AG09319 (cell line): ENCODE measurements around the gene SMDT1.
"Not testable (repeated sequence)": the region's sequence is repeated elsewhere in the genome, so short reads cannot be mapped to it uniquely, and the experiment has no call there.

ENCODE experiments used
- DNase-seq: peaks from one replicate; pipeline ENCODE4 v3.0.0-alpha.2; 2010; ENCODE audit warnings: low read depth; ENCODE audit errors: extremely low read depth
- CTCF ChIP-seq: IDR thresholded peaks from 2 replicates; pipeline ENCODE4 v1.5.1; 2011; ENCODE audit warnings: low read depth, mild to moderate bottlenecking, inconsistent platforms, low read length, moderate library complexity

SMDT1 gene

DNA sequence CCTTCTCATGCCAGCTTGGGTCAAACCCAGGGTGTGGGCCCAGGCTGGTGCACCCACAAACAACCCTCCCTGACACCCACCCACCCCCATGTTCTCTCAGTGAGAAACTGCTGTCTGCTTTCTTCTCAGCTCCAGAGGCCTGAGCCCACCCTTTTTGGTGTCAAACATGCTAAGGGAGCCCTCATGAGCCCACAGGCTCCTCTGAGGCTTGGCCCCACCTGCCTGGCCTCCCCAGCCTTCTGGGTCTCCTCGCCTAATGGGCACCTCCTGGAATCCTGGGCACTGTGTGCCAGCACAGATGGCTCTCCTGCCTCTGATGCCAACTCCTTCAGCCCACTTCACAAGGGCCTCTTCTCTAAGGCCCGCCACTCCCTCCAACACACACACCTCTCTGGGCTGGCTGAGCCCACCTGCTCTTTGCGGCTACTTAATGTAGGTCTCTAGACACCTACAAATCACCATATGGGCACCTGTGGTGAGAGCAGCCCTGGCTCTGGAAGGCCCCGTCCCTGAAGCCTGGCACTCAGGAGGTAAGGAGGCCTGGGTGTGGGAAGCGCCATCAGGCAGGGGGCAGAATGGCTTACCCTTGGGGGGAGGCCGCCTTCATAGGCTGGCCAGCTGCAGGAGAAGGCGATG lies 13.3 kb upstream of the SMDT1 start:
- DNase-seq, result no peak
- no peak for TF ChIP-seq CTCF

GRCh38 chr22:42066937-42067336 lies 12.6 kb upstream of the SMDT1 start:
- DNase-seq, result no peak
- no peak for TF ChIP-seq CTCF

DNA sequence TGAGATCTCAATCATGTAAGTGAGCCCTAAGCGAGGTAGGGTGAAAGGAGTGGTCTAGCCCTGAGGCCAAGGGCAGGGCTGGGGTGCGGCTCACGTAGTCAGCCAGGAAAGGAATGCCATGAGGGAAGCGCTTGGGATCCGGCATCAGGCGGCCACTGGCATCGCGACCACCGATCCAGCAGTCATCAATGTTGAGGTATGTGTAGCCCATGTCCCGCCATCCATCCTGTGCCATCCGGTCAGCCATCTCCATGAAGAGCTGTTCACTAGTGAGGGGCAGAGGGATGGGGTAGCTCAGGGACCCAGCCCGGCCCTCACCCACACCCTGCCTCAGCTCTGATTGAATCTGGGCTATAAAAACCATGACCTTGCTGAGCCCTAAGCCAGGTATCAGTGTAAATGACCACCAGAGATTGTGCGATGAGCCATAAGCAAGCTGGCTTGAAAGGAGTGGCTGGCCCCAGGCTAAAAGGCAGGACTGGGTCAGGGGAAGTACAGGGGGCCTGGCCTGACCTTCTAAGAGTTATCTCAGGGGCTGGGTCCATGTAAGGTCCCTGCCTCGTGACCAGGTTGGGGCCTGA lies 11.7 kb upstream of the SMDT1 start:
- no peak for TF ChIP-seq CTCF
- DNase-seq, result no peak

DNA sequence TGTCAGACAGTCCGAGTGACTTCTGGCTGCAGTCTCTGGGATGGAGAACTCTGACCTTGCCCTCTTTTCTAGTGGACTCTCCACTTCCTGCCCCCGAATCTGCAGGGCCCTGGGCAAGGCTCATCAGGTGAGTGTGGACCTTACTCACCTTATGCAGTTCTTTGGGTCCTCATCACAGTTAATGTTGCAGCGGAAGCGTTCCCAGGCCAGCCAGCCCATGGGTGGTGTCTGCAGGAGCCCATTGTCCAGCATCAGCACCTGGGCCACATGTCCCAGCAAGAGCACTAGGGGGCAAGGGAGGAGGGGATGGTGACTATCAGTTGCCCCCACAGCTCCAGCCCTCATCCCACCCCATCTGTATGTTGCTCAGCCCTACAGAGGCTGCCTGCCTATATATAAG lies 11.2 kb upstream of the SMDT1 start:
- no peak for TF ChIP-seq CTCF
- no peak for DNase-seq

GRCh38 chr22:42069801-42070516 lies 9.5 kb upstream of the SMDT1 start:
- no peak for TF ChIP-seq CTCF
- DNase-seq, result no peak

- TF ChIP-seq CTCF, result no peak
These were observed 8.7 kb upstream of the SMDT1 start, which contains the start of gene NAGA for GRCh38 chr22:42070517-42071422. TSS of gene NAGA (minus strand) at chr22:42070812. CDS start at chr22:42070297, 515 bp downstream.

GRCh38 chr22:42071508-42071907 lies 8.0 kb upstream of the SMDT1 start:
- not testable (repeated sequence) for DNase-seq

More at GRCh38 chr22:42070517-42071422, 8.7 kb upstream of the SMDT1 start, which contains the start of gene NAGA:
- DNase-seq, result peak; percentile 88
